Lung (tissue), 12 donors: ENCODE measurements around the gene NAMPT. TPM values are rescaled to one million over a fixed set of nuclear protein-coding genes. Genes with fewer than 3 reads are reported as not detected.

Source experiments
- ATAC-seq: fragments of 200-7000 bp; cut with Tn5 transposase; one replicate; pipeline ENCODE4 v1.9.1; 2020; ENCODE audit warnings: moderate number of reproducible peaks; ENCODE audit not compliant: insufficient read depth, low FRiP score
- DNase-seq, 3 donors: peaks; one replicate each; pipeline ENCODE4 v3.0.0-alpha.2; 2013 to 2017
- H3K27ac ChIP-seq, 2 donors: one replicate each; pipeline ENCODE4 v1.5.1; 2013; ENCODE audit warnings: mild to moderate bottlenecking in 2 of 2, moderate library complexity in 2 of 2, control low read depth in 1 of 2, inconsistent platforms in 1 of 2, low read depth in 1 of 2, low read length in 1 of 2
- H3K27me3 ChIP-seq, 3 donors: one replicate each; pipeline ENCODE4 v1.5.1; 2013; ENCODE audit warnings: low read length in 2 of 3; ENCODE audit not compliant: control insufficient read depth in 3 of 3, insufficient read depth in 3 of 3
- H3K36me3 ChIP-seq, 4 donors: one replicate each; pipeline ENCODE4 v1.5.1; 2013; ENCODE audit warnings: low read length in 4 of 4, mild to moderate bottlenecking in 1 of 4, moderate library complexity in 1 of 4; ENCODE audit not compliant: control insufficient read depth in 4 of 4, insufficient read depth in 4 of 4
- H3K4me1 ChIP-seq, 5 donors: one replicate each; pipeline ENCODE4 v1.5.1; 2013; ENCODE audit warnings: low read length in 5 of 5, mild to moderate bottlenecking in 2 of 5, moderate library complexity in 1 of 5; ENCODE audit not compliant: control insufficient read depth in 5 of 5, insufficient read depth in 5 of 5
- H3K4me3 ChIP-seq: one replicate; pipeline ENCODE4 v1.5.1; 2013; ENCODE audit warnings: mild to moderate bottlenecking, control low read depth, moderate library complexity
- H3K9ac ChIP-seq, 2 donors: one replicate each; pipeline ENCODE4 v1.5.1; 2013; ENCODE audit warnings: low read length in 2 of 2, control low read depth in 1 of 2; ENCODE audit not compliant: insufficient read depth in 1 of 2
- H3K9me3 ChIP-seq, 4 donors: one replicate each; pipeline ENCODE4 v1.5.1; 2013; ENCODE audit warnings: low read length in 3 of 4, mild to moderate bottlenecking in 1 of 4, moderate library complexity in 1 of 4; ENCODE audit not compliant: control insufficient read depth in 4 of 4, insufficient read depth in 3 of 4
- WGBS, 2 donors: extraction: QIAGEN DNeasy Blood & Tissue Kit; methylation state at CpG; one replicate each; pipeline ENCODE4 v1.1.7; 2013; 5-methylcytosine and 5-hydroxymethylcytosine counted together
- polyA plus RNA-seq, 2 donors: library from polyadenylated mRNA; stranded (reverse); fragments of 200-250 nt; gene quantifications; one replicate each; pipeline ENCODE4 v1.2.1, GENCODE V29; 2013
- total RNA-seq, 2 donors: library from RNA; depleted of rRNA in 1 of 2; stranded (reverse); fragments of >200 nt in 1 of 2; gene quantifications; one replicate each; pipeline ENCODE4 v1.2.1, GENCODE V29; 2014 to 2021
- TF ChIP-seq, protein P1 (sequence below): IDR thresholded peaks from 2 replicates; pipeline ENCODE4 v1.5.1; 2012; ENCODE audit warnings: mild to moderate bottlenecking; ENCODE audit errors: control extremely low read depth, extremely low read depth
- donor health status: control.
- donor health status: control.
- donor health status: Bipolar disorder and iron deficiency.
- donor health status: healthy.
- donor health status: DM: yes; HTN: yes; CAD: no.

The NAMPT gene
- total and polyA plus RNA-seq, 4 donors = 73.3 to 1,250 (median 348) TPM

- peak; percentile 97 to 99 (median 98) for DNase-seq
- H3K4me3 ChIP-seq = peak overlapping the region; percentile 68
- peaks cover 0 to 6% (median 3%) of the 10 kb centered on the region in 5 donors for H3K4me1 ChIP-seq
- TF ChIP-seq, protein P1, sequence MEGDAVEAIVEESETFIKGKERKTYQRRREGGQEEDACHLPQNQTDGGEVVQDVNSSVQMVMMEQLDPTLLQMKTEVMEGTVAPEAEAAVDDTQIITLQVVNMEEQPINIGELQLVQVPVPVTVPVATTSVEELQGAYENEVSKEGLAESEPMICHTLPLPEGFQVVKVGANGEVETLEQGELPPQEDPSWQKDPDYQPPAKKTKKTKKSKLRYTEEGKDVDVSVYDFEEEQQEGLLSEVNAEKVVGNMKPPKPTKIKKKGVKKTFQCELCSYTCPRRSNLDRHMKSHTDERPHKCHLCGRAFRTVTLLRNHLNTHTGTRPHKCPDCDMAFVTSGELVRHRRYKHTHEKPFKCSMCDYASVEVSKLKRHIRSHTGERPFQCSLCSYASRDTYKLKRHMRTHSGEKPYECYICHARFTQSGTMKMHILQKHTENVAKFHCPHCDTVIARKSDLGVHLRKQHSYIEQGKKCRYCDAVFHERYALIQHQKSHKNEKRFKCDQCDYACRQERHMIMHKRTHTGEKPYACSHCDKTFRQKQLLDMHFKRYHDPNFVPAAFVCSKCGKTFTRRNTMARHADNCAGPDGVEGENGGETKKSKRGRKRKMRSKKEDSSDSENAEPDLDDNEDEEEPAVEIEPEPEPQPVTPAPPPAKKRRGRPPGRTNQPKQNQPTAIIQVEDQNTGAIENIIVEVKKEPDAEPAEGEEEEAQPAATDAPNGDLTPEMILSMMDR = no peak
- H3K36me3 ChIP-seq = no peaks in the 10 kb centered on the region
- H3K27me3 ChIP-seq = no peaks in the 10 kb centered on the region
- WGBS, 2 donors = 0 to 1% methylated on average over 41 to 70 of the region's 70 CpGs
- peak overlapping the region; percentile 96 for H3K27ac ChIP-seq
- H3K9ac ChIP-seq = peak overlapping the region; percentile 96 to 97
- peak; percentile 93 for ATAC-seq
- H3K9me3 ChIP-seq = no peaks in the 10 kb centered on the region
Observed at GRCh38 chr7:106285051-106285854, 470 bp upstream of the NAMPT start.

GRCh38 chr7:106283831-106284713 lies 711 bp downstream of the NAMPT start:
- H3K4me1 ChIP-seq = peaks cover 0 to 11% (median 3%) of the 10 kb centered on the region in 5 donors
- peak overlapping the region in 1 of 2 donors; percentile 78 for H3K9ac ChIP-seq
- 1% methylated on average over 39 to 72 of the region's 72 CpGs for WGBS, 2 donors
- H3K27me3 ChIP-seq = no peaks in the 10 kb centered on the region
- H3K9me3 ChIP-seq = no peaks in the 10 kb centered on the region
- DNase-seq (peak; percentile 59 to 78 (median 61)), ATAC-seq (peak; percentile 3)
- TF ChIP-seq, protein P1 = no peak
- H3K36me3 ChIP-seq = no peaks in the 10 kb centered on the region
- H3K4me3 ChIP-seq = peak overlapping the region; percentile 94
- peak overlapping the region; percentile 96 for H3K27ac ChIP-seq

DNA sequence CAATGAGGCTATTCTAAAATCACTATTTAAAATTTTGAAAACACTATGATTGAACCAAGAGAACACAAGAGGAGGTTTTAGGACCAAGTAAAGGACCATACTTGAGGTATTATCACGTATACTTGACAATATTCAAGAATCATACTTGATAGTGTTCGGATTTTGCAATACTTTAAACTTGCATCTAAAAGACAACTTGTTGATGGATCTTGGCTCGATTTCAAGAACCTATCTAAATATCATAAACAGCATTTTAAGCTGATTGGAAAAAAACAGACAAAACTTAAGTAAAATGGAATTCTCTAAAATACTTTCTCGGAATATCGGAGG lies 1.3 kb downstream of the NAMPT start:
- Histone ChIP-seq H3K27me3 (no peaks in the 10 kb centered on the region), H3K4me1 (peaks cover 0 to 11% (median 3%) of the 10 kb centered on the region in 5 donors)
- WGBS, 2 donors = 26 to 44% methylated on average over 5 of the region's 5 CpGs

More for the DNA sequence above, 1.3 kb downstream of the NAMPT start:
- DNase-seq = no peak
- H3K4me3 ChIP-seq = peak overlapping the region; percentile 94
- H3K9me3 ChIP-seq = no peaks in the 10 kb centered on the region
- H3K36me3 ChIP-seq = no peaks in the 10 kb centered on the region
- TF ChIP-seq, protein P1 = no peak
- no peak for ATAC-seq
- H3K27ac ChIP-seq = peak overlapping the region in 1 of 2 donors; percentile 96
- peak overlapping the region in 1 of 2 donors; percentile 78 for H3K9ac ChIP-seq
